Measurements from ENCODE around the gene NEK2. TPM values are rescaled to one million over a fixed set of nuclear protein-coding genes. Genes with fewer than 3 reads are reported as not detected.
A peak's percentile ranks its signal among the peaks of the same experiment; 100 is the strongest.

The NEK2 gene
- total and polyA plus RNA-seq, 2 of the 13 experiments (the other 11 are each of a cell fraction or from before 2014, with no cell fraction given), result 10.9 to 40.8 TPM

DNA sequence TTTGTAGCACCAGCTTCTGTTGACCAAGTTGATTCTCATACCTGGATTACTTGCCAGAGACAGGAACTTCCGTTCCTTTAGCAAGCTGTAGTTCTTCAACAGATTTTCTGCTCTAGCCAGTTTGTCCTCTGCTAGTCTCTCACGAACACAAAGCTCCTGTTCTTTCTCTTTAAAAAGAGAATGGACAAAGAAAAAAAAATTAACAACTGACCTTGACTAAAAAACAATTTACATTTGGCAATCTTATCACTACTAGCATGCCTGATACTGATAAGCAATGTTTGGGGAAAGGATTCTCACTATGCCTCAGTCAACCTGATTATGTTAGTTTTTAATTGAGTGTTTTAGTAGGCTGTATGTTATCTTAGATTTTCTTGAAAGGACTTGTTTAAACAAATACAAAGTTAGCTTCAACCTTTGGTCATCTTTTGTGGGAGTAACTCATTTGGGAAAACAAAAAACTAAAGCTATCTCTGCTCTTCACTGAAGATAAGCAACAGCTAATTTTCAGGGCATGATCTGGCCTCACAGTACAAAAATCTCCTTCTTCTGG, 8.3 kb downstream of the NEK2 start (continued):
- TF ChIP-seq, protein P1, sequence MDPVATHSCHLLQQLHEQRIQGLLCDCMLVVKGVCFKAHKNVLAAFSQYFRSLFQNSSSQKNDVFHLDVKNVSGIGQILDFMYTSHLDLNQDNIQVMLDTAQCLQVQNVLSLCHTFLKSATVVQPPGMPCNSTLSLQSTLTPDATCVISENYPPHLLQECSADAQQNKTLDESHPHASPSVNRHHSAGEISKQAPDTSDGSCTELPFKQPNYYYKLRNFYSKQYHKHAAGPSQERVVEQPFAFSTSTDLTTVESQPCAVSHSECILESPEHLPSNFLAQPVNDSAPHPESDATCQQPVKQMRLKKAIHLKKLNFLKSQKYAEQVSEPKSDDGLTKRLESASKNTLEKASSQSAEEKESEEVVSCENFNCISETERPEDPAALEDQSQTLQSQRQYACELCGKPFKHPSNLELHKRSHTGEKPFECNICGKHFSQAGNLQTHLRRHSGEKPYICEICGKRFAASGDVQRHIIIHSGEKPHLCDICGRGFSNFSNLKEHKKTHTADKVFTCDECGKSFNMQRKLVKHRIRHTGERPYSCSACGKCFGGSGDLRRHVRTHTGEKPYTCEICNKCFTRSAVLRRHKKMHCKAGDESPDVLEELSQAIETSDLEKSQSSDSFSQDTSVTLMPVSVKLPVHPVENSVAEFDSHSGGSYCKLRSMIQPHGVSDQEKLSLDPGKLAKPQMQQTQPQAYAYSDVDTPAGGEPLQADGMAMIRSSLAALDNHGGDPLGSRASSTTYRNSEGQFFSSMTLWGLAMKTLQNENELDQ (CRISPR knock-in tag; IDR thresholded peaks at IDR 0.05; ENCODE audit: borderline replicate concordance), result no peak
- TF ChIP-seq IRF2 (CRISPR knock-in tag; IDR thresholded peaks at IDR 0.05), result peak; percentile 66; the same call in 1 of the 2 replicates
- no peak for TF ChIP-seq HOXA9 (CRISPR knock-in tag; IDR thresholded peaks at IDR 0.05; ENCODE audit: borderline replicate concordance)
- TF ChIP-seq TEAD2 (CRISPR knock-in tag; IDR thresholded peaks at IDR 0.05), result no peak
- no peak for TF ChIP-seq TSC22D2 (CRISPR knock-in tag; IDR thresholded peaks at IDR 0.05; ENCODE audit: borderline replicate concordance)
- TF ChIP-seq, protein P2, sequence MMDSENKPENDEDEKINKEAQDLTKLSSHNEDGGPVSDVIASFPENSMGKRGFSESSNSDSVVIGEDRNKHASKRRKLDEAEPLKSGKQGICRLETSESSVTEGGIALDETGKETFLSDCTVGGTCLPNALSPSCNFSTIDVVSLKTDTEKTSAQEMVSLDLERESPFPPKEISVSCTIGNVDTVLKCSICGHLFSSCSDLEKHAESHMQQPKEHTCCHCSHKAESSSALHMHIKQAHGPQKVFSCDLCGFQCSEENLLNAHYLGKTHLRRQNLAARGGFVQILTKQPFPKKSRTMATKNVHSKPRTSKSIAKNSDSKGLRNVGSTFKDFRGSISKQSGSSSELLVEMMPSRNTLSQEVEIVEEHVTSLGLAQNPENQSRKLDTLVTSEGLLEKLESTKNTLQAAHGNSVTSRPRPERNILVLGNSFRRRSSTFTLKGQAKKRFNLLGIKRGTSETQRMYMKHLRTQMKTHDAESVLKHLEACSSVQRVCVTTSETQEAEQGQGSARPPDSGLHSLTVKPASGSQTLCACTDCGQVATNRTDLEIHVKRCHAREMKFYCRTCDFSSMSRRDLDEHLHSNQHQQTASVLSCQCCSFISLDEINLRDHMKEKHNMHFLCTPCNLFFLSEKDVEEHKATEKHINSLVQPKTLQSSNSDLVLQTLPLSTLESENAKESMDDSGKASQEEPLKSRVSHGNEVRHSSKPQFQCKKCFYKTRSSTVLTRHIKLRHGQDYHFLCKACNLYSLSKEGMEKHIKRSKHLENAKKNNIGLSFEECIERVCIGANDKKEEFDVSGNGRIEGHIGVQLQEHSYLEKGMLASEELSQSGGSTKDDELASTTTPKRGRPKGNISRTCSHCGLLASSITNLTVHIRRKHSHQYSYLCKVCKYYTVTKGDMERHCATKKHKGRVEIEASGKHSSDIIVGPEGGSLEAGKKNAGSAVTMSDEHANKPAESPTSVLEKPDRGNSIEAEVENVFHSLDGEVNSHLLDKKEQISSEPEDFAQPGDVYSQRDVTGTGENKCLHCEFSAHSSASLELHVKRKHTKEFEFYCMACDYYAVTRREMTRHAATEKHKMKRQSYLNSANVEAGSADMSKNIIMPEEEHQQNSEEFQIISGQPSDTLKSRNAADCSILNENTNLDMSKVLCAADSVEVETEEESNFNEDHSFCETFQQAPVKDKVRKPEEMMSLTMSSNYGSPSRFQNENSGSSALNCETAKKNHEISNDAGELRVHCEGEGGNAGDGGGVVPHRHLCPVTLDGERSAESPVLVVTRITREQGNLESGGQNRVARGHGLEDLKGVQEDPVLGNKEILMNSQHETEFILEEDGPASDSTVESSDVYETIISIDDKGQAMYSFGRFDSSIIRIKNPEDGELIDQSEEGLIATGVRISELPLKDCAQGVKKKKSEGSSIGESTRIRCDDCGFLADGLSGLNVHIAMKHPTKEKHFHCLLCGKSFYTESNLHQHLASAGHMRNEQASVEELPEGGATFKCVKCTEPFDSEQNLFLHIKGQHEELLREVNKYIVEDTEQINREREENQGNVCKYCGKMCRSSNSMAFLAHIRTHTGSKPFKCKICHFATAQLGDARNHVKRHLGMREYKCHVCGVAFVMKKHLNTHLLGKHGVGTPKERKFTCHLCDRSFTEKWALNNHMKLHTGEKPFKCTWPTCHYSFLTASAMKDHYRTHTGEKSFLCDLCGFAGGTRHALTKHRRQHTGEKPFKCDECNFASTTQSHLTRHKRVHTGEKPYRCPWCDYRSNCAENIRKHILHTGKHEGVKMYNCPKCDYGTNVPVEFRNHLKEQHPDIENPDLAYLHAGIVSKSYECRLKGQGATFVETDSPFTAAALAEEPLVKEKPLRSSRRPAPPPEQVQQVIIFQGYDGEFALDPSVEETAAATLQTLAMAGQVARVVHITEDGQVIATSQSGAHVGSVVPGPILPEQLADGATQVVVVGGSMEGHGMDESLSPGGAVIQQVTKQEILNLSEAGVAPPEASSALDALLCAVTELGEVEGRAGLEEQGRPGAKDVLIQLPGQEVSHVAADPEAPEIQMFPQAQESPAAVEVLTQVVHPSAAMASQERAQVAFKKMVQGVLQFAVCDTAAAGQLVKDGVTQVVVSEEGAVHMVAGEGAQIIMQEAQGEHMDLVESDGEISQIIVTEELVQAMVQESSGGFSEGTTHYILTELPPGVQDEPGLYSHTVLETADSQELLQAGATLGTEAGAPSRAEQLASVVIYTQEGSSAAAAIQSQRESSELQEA (CRISPR knock-in tag; IDR thresholded peaks at IDR 0.05; ENCODE audit: not compliant biosample characterization), result no peak
- TF ChIP-seq, protein P3, sequence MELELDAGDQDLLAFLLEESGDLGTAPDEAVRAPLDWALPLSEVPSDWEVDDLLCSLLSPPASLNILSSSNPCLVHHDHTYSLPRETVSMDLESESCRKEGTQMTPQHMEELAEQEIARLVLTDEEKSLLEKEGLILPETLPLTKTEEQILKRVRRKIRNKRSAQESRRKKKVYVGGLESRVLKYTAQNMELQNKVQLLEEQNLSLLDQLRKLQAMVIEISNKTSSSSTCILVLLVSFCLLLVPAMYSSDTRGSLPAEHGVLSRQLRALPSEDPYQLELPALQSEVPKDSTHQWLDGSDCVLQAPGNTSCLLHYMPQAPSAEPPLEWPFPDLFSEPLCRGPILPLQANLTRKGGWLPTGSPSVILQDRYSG (CRISPR knock-in tag; IDR thresholded peaks at IDR 0.05), result no peak
- TF ChIP-seq ZNF703 (CRISPR knock-in tag; IDR thresholded peaks at IDR 0.05; ENCODE audit: borderline replicate concordance), result peak; percentile 87; the same call in 1 of the 2 replicates
- TF ChIP-seq, protein P4, sequence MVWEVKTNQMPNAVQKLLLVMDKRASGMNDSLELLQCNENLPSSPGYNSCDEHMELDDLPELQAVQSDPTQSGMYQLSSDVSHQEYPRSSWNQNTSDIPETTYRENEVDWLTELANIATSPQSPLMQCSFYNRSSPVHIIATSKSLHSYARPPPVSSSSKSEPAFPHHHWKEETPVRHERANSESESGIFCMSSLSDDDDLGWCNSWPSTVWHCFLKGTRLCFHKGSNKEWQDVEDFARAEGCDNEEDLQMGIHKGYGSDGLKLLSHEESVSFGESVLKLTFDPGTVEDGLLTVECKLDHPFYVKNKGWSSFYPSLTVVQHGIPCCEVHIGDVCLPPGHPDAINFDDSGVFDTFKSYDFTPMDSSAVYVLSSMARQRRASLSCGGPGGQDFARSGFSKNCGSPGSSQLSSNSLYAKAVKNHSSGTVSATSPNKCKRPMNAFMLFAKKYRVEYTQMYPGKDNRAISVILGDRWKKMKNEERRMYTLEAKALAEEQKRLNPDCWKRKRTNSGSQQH (CRISPR knock-in tag; IDR thresholded peaks at IDR 0.05; ENCODE audit: low read depth), result no peak
- no peak for TF ChIP-seq FLYWCH1 (CRISPR knock-in tag; IDR thresholded peaks at IDR 0.05)
- TF ChIP-seq, protein P5, sequence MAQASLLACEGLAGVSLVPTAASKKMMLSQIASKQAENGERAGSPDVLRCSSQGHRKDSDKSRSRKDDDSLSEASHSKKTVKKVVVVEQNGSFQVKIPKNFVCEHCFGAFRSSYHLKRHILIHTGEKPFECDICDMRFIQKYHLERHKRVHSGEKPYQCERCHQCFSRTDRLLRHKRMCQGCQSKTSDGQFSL (CRISPR knock-in tag; IDR thresholded peaks at IDR 0.05), result no peak
- TF ChIP-seq, protein P6, sequence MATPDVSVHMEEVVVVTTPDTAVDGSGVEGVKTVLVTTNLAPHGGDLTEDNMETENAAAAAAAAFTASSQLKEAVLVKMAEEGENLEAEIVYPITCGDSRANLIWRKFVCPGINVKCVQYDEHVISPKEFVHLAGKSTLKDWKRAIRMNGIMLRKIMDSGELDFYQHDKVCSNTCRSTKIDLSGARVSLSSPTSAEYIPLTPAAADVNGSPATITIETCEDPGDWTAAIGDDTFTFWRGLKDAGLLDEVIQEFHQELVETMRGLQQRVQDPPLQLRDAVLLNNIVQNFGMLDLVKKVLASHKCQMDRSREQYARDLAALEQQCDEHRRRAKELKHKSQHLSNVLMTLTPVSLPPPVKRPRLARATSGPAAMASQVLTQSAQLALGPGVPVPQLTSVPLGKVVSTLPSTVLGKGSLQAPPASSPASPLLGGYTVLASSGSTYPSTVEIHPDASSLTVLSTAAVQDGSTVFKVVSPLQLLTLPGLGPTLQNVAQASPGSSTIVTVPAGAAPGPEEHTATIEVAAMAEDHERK (CRISPR knock-in tag; IDR thresholded peaks at IDR 0.05; ENCODE audit: low read depth), result 0 out of 2 replicates have a peak, but pooled peaks have one; percentile 26
- no peak for TF ChIP-seq TAF15 (IDR thresholded peaks at IDR 0.05; ENCODE audit: low read depth, low read length, poor library complexity, severe bottlenecking)

All from HepG2 (cell line).